ENCODE results near the gene C20orf204.

- TF ChIP-seq ZNF280A (IDR thresholded peaks at IDR 0.05; ENCODE audit: low read depth, partially characterized antibody) (no peak), SPI1 (IDR thresholded peaks at IDR 0.05; ENCODE audit: borderline replicate concordance, low read depth, low read length) (no peak), ZNF354B (CRISPR knock-in tag; IDR thresholded peaks at IDR 0.05) (no peak), ZNF785 (CRISPR knock-in tag; IDR thresholded peaks at IDR 0.05) (no peak), EZH2 (IDR thresholded peaks at IDR 0.05; ENCODE audit: borderline replicate concordance, low read depth, low read length) (no peak), GATAD2A (IDR thresholded peaks at IDR 0.05) (no peak), PCBP2 (IDR thresholded peaks at IDR 0.05; ENCODE audit: low read depth, low read length, poor library complexity, severe bottlenecking) (no peak)
These were observed 10.1 kb upstream of the C20orf204 start for GRCh38 chr20:64025826-64026412.
